Measurements from ENCODE around the gene GMPPB. TPM values are rescaled to one million over a fixed set of nuclear protein-coding genes. Genes with fewer than 3 reads are reported as not detected.

The GMPPB gene
- total and polyA plus RNA-seq, 4 donors, result 10.8 to 81.2 (median 46.1) TPM

DNA sequence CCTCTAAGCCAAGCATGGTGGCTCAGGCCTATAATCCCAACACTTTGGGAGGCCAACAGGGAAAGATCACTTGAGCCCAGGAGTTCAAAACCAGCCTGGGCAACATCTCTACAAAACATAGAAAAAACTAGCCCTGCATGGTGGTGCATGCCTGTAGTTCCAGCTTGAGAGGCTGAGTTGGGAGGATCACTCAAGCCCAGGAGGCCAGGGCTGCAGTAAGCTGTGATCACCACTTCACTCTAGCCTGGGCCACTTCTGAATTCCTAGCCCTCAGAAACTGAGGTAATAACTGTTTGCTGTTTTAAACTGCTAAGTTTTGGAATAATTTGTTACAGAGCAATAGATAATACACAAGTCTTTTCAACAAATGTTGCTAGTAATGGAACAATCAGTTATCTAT, 46.2 kb upstream of the GMPPB start:
- H3K27me3 ChIP-seq (ENCODE audit: control insufficient read depth in 3 of 3, insufficient read depth in 3 of 3, low read length in 2 of 3), result no peaks in the 10 kb centered on the region
- no peak overlapping the region for H3K9ac ChIP-seq (ENCODE audit: insufficient read depth in 1 of 2, low read length in 2 of 2)
- DNase-seq (no peak), ATAC-seq (ENCODE audit: insufficient read depth, low FRiP score) (no peak)
- H3K4me1 ChIP-seq (ENCODE audit: control insufficient read depth in 5 of 5, insufficient read depth in 5 of 5, low read length in 5 of 5), result peaks cover 0 to 10% (median 4%) of the 10 kb centered on the region in 5 donors
- H3K36me3 ChIP-seq (ENCODE audit: control insufficient read depth in 4 of 4, insufficient read depth in 4 of 4, low read length in 4 of 4), result peaks cover 0 to 7% (median 2%) of the 10 kb centered on the region in 4 donors
- no peak overlapping the region for H3K27ac ChIP-seq (ENCODE audit: low read depth in 1 of 2, low read length in 1 of 2)
- no peak overlapping the region for H3K4me3 ChIP-seq
- H3K9me3 ChIP-seq (ENCODE audit: control insufficient read depth in 4 of 4, insufficient read depth in 3 of 4, low read length in 3 of 4), result no peaks in the 10 kb centered on the region
- TF ChIP-seq, protein P1, sequence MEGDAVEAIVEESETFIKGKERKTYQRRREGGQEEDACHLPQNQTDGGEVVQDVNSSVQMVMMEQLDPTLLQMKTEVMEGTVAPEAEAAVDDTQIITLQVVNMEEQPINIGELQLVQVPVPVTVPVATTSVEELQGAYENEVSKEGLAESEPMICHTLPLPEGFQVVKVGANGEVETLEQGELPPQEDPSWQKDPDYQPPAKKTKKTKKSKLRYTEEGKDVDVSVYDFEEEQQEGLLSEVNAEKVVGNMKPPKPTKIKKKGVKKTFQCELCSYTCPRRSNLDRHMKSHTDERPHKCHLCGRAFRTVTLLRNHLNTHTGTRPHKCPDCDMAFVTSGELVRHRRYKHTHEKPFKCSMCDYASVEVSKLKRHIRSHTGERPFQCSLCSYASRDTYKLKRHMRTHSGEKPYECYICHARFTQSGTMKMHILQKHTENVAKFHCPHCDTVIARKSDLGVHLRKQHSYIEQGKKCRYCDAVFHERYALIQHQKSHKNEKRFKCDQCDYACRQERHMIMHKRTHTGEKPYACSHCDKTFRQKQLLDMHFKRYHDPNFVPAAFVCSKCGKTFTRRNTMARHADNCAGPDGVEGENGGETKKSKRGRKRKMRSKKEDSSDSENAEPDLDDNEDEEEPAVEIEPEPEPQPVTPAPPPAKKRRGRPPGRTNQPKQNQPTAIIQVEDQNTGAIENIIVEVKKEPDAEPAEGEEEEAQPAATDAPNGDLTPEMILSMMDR (IDR thresholded peaks at IDR 0.05; ENCODE audit: control extremely low read depth, extremely low read depth), result no peak

- Histone ChIP-seq H3K9me3 (ENCODE audit: control insufficient read depth in 4 of 4, insufficient read depth in 3 of 4, low read length in 3 of 4) (no peaks in the 10 kb centered on the region), H3K27ac (ENCODE audit: low read depth in 1 of 2, low read length in 1 of 2) (no peak overlapping the region), H3K36me3 (ENCODE audit: control insufficient read depth in 4 of 4, insufficient read depth in 4 of 4, low read length in 4 of 4) (peaks cover 0 to 7% (median 3%) of the 10 kb centered on the region in 4 donors), H3K27me3 (ENCODE audit: control insufficient read depth in 3 of 3, insufficient read depth in 3 of 3, low read length in 2 of 3) (no peaks in the 10 kb centered on the region), H3K4me3 (no peak overlapping the region), H3K4me1 (ENCODE audit: control insufficient read depth in 5 of 5, insufficient read depth in 5 of 5, low read length in 5 of 5) (peaks cover 0 to 10% (median 4%) of the 10 kb centered on the region in 5 donors), H3K9ac (ENCODE audit: insufficient read depth in 1 of 2, low read length in 2 of 2) (no peak overlapping the region)
- TF ChIP-seq, protein P1 (IDR thresholded peaks at IDR 0.05; ENCODE audit: control extremely low read depth, extremely low read depth), result no peak
- ATAC-seq (ENCODE audit: insufficient read depth, low FRiP score) (no peak), DNase-seq (peak in 2 of 3 donors; percentile 62 to 71)
- 80 to 83% methylated on average over 3 of the region's 3 CpGs for WGBS, 2 donors
Observed at GRCh38 chr3:49769286-49769915, 45.6 kb upstream of the GMPPB start.

DNA sequence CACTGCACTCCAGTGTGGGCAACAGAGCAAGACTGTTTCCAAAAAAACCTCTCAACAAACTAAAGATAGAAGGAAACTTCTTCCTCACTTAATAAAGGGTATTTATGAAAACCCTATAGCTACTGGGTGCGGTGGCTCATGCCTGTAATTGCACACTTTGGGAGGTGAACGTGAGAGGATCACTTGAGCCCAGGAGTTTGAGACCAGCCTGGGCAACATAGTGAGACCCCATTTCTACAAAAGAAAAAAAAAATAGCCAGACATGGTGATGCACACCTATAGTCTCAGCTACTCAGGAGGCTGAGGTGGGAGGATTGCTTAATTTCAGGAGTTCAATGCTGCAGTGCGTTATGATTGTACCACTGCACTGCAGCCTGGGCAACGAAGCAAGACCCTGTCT, 40.2 kb upstream of the GMPPB start:
- no peak overlapping the region for H3K27ac ChIP-seq (ENCODE audit: low read depth in 1 of 2, low read length in 1 of 2)
- DNase-seq, result no peak
- TF ChIP-seq, protein P1 (IDR thresholded peaks at IDR 0.05; ENCODE audit: control extremely low read depth, extremely low read depth), result no peak
- no peak overlapping the region for H3K9ac ChIP-seq (ENCODE audit: insufficient read depth in 1 of 2, low read length in 2 of 2)
- no peaks in the 10 kb centered on the region for H3K27me3 ChIP-seq (ENCODE audit: control insufficient read depth in 3 of 3, insufficient read depth in 3 of 3, low read length in 2 of 3)
- no peaks in the 10 kb centered on the region for H3K9me3 ChIP-seq (ENCODE audit: control insufficient read depth in 4 of 4, insufficient read depth in 3 of 4, low read length in 3 of 4)
- no peak overlapping the region for H3K4me3 ChIP-seq
- WGBS, 2 donors, result 96 to 98% methylated on average over 4 of the region's 4 CpGs
- no peak for ATAC-seq (ENCODE audit: insufficient read depth, low FRiP score)
- H3K36me3 ChIP-seq (ENCODE audit: control insufficient read depth in 4 of 4, insufficient read depth in 4 of 4, low read length in 4 of 4), result peaks cover 0 to 2% (median 0%) of the 10 kb centered on the region in 4 donors
- H3K4me1 ChIP-seq (ENCODE audit: control insufficient read depth in 5 of 5, insufficient read depth in 5 of 5, low read length in 5 of 5), result peaks cover 0 to 2% (median 0%) of the 10 kb centered on the region in 5 donors

GRCh38 chr3:49761661-49762060, 37.9 kb upstream of the GMPPB start:
- H3K9me3 ChIP-seq (ENCODE audit: control insufficient read depth in 4 of 4, insufficient read depth in 3 of 4, low read length in 3 of 4), result no peaks in the 10 kb centered on the region
- H3K27ac ChIP-seq (ENCODE audit: low read depth in 1 of 2, low read length in 1 of 2), result no peak overlapping the region
- H3K4me1 ChIP-seq (ENCODE audit: control insufficient read depth in 5 of 5, insufficient read depth in 5 of 5, low read length in 5 of 5), result peaks cover 0 to 2% (median 0%) of the 10 kb centered on the region in 5 donors
- no peaks in the 10 kb centered on the region for H3K27me3 ChIP-seq (ENCODE audit: control insufficient read depth in 3 of 3, insufficient read depth in 3 of 3, low read length in 2 of 3)
- H3K4me3 ChIP-seq, result no peak overlapping the region
- H3K36me3 ChIP-seq (ENCODE audit: control insufficient read depth in 4 of 4, insufficient read depth in 4 of 4, low read length in 4 of 4), result peaks cover 0 to 2% (median 0%) of the 10 kb centered on the region in 4 donors
- no peak overlapping the region for H3K9ac ChIP-seq (ENCODE audit: insufficient read depth in 1 of 2, low read length in 2 of 2)
- 62 to 79% methylated on average over 3 of the region's 3 CpGs for WGBS, 2 donors
- DNase-seq (no peak), ATAC-seq (ENCODE audit: insufficient read depth, low FRiP score) (no peak)
- TF ChIP-seq, protein P1 (IDR thresholded peaks at IDR 0.05; ENCODE audit: control extremely low read depth, extremely low read depth), result no peak
